Measurements from ENCODE around the gene CIZ1.

CIZ1 gene

DNA sequence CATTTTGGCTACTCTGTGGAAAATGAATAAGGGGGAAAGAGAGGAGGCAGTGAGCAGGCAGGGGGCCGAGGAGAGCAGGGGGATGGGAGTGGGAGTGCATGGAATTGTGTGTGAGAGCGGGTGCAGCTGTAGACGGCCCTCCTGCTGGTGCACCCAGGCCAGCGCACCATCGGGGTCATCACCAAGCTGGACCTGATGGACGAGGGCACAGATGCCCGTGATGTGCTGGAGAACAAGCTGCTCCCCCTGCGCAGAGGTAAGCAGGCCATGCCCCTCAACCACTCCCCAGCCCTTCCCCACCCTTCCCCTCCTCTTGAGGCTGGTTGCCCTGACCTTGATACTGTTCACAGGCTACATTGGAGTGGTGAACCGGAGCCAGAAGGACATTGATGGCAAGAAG lies 28.5 kb upstream of the CIZ1 start:
- Histone ChIP-seq H3K36me3 (ENCODE audit: low read depth) (no peaks in the 10 kb centered on the region; the same call in 1 of the 2 replicates), H3K27me3 (ENCODE audit: insufficient read depth, poor library complexity, severe bottlenecking) (no peaks in the 10 kb centered on the region), H3K4me1 (ENCODE audit: insufficient read depth, poor library complexity, severe bottlenecking) (no peaks in the 10 kb centered on the region), H3K9me3 (ENCODE audit: severe bottlenecking) (no peaks in the 10 kb centered on the region), H3K4me3 (ENCODE audit: severe bottlenecking) (no peak overlapping the region), H3K27ac (ENCODE audit: poor library complexity, severe bottlenecking) (no peak overlapping the region)
- TF ChIP-seq, protein P1, sequence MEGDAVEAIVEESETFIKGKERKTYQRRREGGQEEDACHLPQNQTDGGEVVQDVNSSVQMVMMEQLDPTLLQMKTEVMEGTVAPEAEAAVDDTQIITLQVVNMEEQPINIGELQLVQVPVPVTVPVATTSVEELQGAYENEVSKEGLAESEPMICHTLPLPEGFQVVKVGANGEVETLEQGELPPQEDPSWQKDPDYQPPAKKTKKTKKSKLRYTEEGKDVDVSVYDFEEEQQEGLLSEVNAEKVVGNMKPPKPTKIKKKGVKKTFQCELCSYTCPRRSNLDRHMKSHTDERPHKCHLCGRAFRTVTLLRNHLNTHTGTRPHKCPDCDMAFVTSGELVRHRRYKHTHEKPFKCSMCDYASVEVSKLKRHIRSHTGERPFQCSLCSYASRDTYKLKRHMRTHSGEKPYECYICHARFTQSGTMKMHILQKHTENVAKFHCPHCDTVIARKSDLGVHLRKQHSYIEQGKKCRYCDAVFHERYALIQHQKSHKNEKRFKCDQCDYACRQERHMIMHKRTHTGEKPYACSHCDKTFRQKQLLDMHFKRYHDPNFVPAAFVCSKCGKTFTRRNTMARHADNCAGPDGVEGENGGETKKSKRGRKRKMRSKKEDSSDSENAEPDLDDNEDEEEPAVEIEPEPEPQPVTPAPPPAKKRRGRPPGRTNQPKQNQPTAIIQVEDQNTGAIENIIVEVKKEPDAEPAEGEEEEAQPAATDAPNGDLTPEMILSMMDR (IDR thresholded peaks at IDR 0.05; ENCODE audit: poor library complexity, severe bottlenecking): no peak
- ATAC-seq (ENCODE audit: low read depth): no peak
- no peak for DNase-seq (ENCODE audit: low spot score)

DNA sequence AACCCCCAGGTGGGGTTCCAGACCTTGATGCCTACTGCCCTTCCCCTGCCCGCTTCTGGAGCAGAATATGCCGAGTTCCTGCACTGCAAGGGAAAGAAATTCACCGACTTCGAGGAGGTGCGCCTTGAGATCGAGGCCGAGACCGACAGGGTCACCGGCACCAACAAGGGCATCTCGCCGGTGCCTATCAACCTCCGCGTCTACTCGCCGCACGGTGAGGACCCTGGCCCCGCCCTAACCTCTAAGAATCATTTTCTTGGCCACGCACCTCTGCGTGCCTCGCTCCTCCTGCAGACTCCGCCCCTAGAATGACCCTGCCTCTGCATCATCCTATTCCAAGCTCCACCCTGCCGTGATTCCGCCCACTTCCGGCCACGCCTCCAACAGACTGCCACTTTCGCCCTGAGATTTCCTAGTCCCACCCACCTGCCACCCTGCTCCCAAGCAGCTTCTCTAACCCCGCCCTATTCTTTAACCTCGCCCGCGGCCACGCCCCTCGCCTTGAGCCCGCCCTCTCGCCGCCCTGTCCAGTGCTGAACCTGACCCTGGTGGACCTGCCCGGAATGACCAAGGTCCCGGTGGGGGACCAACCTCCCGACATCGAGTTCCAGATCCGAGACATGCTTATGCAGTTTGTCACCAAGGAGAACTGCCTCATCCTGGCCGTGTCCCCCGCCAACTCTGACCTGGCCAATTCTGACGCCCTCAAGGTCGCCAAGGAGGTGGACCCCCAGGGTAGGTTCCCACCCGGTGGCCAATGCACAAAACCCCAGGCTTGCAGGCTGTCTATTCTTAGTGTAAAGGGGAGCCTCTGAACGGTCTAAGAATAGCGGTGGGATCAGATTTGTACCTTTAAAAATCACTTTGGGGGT lies 27.4 kb upstream of the CIZ1 start:
- DNase-seq (ENCODE audit: low spot score) (peak; percentile 97), ATAC-seq (ENCODE audit: low read depth) (peak; percentile 90)
- Histone ChIP-seq H3K36me3 (ENCODE audit: low read depth) (no peaks in the 10 kb centered on the region; the same call in 1 of the 2 replicates), H3K27ac (ENCODE audit: poor library complexity, severe bottlenecking) (no peak overlapping the region), H3K4me3 (ENCODE audit: severe bottlenecking) (peak overlapping the region; percentile 22), H3K4me1 (ENCODE audit: insufficient read depth, poor library complexity, severe bottlenecking) (no peaks in the 10 kb centered on the region), H3K9me3 (ENCODE audit: severe bottlenecking) (no peaks in the 10 kb centered on the region), H3K27me3 (ENCODE audit: insufficient read depth, poor library complexity, severe bottlenecking) (no peaks in the 10 kb centered on the region)
- TF ChIP-seq, protein P1 (IDR thresholded peaks at IDR 0.05; ENCODE audit: poor library complexity, severe bottlenecking): no peak

DNA sequence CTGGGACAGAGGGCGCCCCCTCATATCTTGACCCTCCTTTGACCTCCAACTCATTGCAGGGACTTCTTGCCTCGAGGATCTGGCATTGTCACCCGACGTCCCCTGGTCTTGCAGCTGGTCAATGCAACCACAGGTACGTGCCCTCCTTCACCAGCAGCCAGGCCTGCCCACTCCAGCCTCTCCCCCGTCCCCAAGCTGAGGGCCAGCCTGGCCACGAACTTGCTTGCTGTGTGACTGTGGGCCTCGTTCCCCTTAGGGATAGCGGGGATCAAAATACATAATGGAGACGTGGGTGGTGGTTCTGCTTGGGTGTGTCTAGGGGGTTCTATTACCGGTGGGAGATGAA lies 26.8 kb upstream of the CIZ1 start:
- no peak for DNase-seq (ENCODE audit: low spot score)
- Histone ChIP-seq H3K27me3 (ENCODE audit: insufficient read depth, poor library complexity, severe bottlenecking) (no peaks in the 10 kb centered on the region), H3K36me3 (ENCODE audit: low read depth) (no peaks in the 10 kb centered on the region; the same call in 1 of the 2 replicates), H3K4me1 (ENCODE audit: insufficient read depth, poor library complexity, severe bottlenecking) (no peaks in the 10 kb centered on the region), H3K9me3 (ENCODE audit: severe bottlenecking) (no peaks in the 10 kb centered on the region), H3K27ac (ENCODE audit: poor library complexity, severe bottlenecking) (no peak overlapping the region), H3K4me3 (ENCODE audit: severe bottlenecking) (peak overlapping the region; percentile 22)
- no peak for ATAC-seq (ENCODE audit: low read depth)
- TF ChIP-seq, protein P1 (IDR thresholded peaks at IDR 0.05; ENCODE audit: poor library complexity, severe bottlenecking): no peak

DNA sequence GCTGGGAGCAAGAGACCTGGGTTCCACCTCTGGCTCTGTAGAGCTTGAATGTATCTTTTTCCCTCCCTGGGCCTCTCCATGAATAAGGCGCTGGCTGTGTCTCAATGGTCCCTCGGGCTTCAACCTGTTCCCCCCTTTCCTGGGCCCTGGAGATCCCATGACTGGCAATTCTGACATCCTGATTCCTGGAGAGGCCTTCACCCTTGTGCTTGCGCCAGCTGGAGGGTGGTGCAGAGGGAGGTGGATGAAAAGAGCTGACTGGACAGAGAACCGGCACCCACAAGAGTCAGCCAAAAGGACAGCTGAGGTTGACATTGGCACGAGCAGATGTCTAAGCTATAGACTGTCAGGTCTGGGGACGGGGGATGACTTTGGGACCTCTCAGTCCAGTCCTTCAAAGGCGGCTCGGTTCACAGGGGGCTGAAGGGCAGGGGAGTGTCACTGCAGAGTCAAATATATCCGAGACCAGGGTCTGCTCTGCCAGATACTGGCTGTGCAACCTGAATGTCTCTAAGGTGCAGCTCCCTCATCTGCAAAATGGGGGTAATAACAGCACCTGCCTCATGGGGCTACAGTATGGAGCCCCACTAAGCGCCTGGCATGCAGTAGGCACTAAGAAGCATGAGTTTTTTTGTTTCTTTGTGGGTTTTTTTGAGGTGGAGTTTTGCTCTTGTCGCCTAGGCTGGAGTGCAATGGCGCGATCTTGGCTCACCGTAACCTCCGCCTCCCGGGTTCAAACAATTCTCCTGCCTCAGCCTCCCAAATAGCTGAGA lies 25.6 kb upstream of the CIZ1 start:
- no peaks in the 10 kb centered on the region for H3K4me1 ChIP-seq (ENCODE audit: insufficient read depth, poor library complexity, severe bottlenecking)
- DNase-seq (ENCODE audit: low spot score) (no peak), ATAC-seq (ENCODE audit: low read depth) (no peak)
- no peaks in the 10 kb centered on the region for H3K27me3 ChIP-seq (ENCODE audit: insufficient read depth, poor library complexity, severe bottlenecking)
- TF ChIP-seq, protein P1 (IDR thresholded peaks at IDR 0.05; ENCODE audit: poor library complexity, severe bottlenecking): no peak
- no peaks in the 10 kb centered on the region; the same call in 1 of the 2 replicates for H3K36me3 ChIP-seq (ENCODE audit: low read depth)
- H3K4me3 ChIP-seq (ENCODE audit: severe bottlenecking): no peak overlapping the region
- no peaks in the 10 kb centered on the region for H3K9me3 ChIP-seq (ENCODE audit: severe bottlenecking)
- H3K27ac ChIP-seq (ENCODE audit: poor library complexity, severe bottlenecking): no peak overlapping the region
